DOHH2 (cell line): Measurements from ENCODE around the gene VWA5B1.

Experiments used
- EZH2phosphoT487 ChIP-seq: fragments of 200-600 bp; sonication (generic); IDR thresholded peaks from 2 replicates; pipeline ENCODE4 v1.6.1; 2017; ENCODE audit warnings: borderline replicate concordance, mild to moderate bottlenecking, antibody characterized with exemption, low read length, moderate library complexity, mixed read lengths
- TF ChIP-seq, protein P1 (sequence below): fragments of 200-600 bp; sonication (generic); IDR thresholded peaks from one replicate; pipeline ENCODE4 v1.5.1; 2014; ENCODE audit warnings: antibody characterized with exemption, mild to moderate bottlenecking, low read depth, low read length; ENCODE audit not compliant: poor library complexity, severe bottlenecking

DNA sequence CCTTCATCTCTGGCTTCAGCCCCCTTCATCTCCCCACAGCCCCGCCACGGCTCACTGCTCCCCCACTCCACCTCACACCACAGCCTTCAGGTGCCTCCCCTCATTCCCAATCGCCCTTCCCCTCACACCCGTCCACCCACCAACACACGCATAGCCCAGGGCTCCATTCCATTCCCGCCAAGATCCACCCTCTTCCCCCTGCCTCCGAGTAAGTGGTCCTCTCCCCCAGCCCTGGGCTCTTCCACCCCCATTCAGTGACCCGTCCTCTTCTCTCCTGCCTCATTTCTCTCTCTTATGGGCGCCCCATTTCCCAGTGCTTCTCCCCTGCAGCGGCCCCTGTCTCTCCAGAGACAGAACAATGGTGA is 53.2 kb downstream of the VWA5B1 start:
- TF ChIP-seq, protein P1, sequence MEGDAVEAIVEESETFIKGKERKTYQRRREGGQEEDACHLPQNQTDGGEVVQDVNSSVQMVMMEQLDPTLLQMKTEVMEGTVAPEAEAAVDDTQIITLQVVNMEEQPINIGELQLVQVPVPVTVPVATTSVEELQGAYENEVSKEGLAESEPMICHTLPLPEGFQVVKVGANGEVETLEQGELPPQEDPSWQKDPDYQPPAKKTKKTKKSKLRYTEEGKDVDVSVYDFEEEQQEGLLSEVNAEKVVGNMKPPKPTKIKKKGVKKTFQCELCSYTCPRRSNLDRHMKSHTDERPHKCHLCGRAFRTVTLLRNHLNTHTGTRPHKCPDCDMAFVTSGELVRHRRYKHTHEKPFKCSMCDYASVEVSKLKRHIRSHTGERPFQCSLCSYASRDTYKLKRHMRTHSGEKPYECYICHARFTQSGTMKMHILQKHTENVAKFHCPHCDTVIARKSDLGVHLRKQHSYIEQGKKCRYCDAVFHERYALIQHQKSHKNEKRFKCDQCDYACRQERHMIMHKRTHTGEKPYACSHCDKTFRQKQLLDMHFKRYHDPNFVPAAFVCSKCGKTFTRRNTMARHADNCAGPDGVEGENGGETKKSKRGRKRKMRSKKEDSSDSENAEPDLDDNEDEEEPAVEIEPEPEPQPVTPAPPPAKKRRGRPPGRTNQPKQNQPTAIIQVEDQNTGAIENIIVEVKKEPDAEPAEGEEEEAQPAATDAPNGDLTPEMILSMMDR: no peak
- TF ChIP-seq EZH2phosphoT487: no peak
